ES-I3 (cell line): Measurements from ENCODE around the gene UQCRFS1.

ENCODE experiments used
- H3K36me3 ChIP-seq: 2 replicates; pipeline ENCODE4 v1.6.1; 2013; ENCODE audit warnings: mild to moderate bottlenecking, low read length, control low read depth, moderate library complexity; ENCODE audit not compliant: insufficient read depth
- H3K4me1 ChIP-seq: 2 replicates; pipeline ENCODE4 v1.6.1; 2013; ENCODE audit warnings: mild to moderate bottlenecking, control low read depth, low read length; ENCODE audit not compliant: insufficient read depth
- H3K9ac ChIP-seq: 2 replicates; pipeline ENCODE4 v1.6.1; 2013; ENCODE audit warnings: low read depth, mild to moderate bottlenecking, low read length, moderate library complexity
- H3K9me3 ChIP-seq: 2 replicates; pipeline ENCODE4 v1.6.1; 2013; ENCODE audit warnings: mild to moderate bottlenecking, low read length, moderate library complexity; ENCODE audit not compliant: control insufficient read depth, insufficient read depth

The UQCRFS1 gene

DNA sequence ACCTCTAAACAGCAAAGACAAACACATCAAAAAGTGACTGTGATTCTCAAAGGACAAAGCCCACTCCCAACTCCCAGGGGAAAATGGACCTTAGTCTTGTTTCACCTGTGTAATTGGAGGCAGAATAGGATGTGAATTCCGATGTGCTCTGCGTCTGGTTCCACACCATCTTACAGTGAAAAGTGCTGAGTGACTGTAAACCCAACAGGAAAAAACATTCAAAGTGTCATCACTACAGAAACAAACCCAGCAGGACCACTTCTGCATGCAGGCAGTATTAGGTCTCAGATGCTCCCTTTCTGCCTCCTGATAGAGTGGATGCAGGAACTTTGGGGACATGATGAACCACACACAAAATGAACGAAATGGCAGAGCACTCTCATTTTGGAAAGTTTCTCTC, 6.5 kb downstream of the UQCRFS1 start:
- Histone ChIP-seq H3K36me3 (peaks cover 12% of the 10 kb centered on the region; the same call in 1 of the 2 replicates), H3K9ac (no peak overlapping the region)

GRCh38 chr19:29202281-29202680, 10.7 kb downstream of the UQCRFS1 start:
- Histone ChIP-seq H3K36me3 (peaks cover 8% of the 10 kb centered on the region; the same call in 1 of the 2 replicates), H3K9me3 (no peaks in the 10 kb centered on the region), H3K9ac (no peak overlapping the region), H3K4me1 (no peaks in the 10 kb centered on the region)

More for the DNA sequence above, 6.5 kb downstream of the UQCRFS1 start:
- no peaks in the 10 kb centered on the region for H3K4me1 ChIP-seq
- H3K9me3 ChIP-seq = no peaks in the 10 kb centered on the region

DNA sequence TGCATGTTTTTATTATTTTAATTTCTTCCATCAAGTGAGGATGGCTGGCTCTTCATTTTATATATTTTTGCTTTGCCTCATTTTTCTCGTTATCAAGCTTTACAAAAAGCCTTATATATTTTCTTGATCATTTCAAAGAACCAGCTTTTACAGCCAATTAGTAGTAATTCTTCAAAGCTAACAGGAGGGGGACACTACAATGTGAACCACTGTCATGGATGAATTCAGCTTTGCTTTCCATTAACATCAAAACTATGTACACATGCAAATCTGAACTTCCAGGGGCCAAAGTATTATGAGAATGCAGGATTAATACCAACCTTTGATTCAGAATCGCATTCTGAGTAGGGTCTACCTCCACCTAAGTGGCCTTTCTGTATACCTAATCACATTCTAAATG, 11.1 kb downstream of the UQCRFS1 start:
- H3K4me1 ChIP-seq = no peaks in the 10 kb centered on the region
- H3K9me3 ChIP-seq = no peaks in the 10 kb centered on the region
- peaks cover 8% of the 10 kb centered on the region; the same call in 1 of the 2 replicates for H3K36me3 ChIP-seq
- H3K9ac ChIP-seq = no peak overlapping the region

DNA sequence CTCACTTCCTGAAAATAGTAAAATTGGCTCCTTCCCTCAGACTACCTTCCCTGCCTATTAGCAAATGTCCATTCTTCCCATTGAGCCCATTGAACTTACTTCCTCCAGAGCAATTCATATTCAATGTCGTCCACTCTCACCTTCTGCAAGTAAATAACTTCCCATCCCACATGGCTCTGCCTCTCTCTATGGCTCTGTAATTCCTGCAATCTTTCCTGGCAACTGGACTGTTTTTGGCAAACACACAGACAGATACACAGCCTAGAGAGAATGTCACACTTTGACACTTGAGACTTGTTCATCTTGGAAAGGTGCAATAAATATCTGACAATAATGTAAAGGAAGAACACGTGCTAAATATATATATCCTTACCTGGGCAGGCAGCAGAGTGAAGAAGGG, 18.3 kb downstream of the UQCRFS1 start:
- H3K36me3 ChIP-seq = no peaks in the 10 kb centered on the region
- no peaks in the 10 kb centered on the region for H3K9me3 ChIP-seq
- peaks cover 6% of the 10 kb centered on the region; the same call in 1 of the 2 replicates for H3K4me1 ChIP-seq
- no peak overlapping the region for H3K9ac ChIP-seq

GRCh38 chr19:29193155-29193554, 19.8 kb downstream of the UQCRFS1 start:
- peaks cover 6% of the 10 kb centered on the region; the same call in 1 of the 2 replicates for H3K4me1 ChIP-seq
- H3K9me3 ChIP-seq = no peaks in the 10 kb centered on the region
- no peak overlapping the region for H3K9ac ChIP-seq
- H3K36me3 ChIP-seq = no peaks in the 10 kb centered on the region

DNA sequence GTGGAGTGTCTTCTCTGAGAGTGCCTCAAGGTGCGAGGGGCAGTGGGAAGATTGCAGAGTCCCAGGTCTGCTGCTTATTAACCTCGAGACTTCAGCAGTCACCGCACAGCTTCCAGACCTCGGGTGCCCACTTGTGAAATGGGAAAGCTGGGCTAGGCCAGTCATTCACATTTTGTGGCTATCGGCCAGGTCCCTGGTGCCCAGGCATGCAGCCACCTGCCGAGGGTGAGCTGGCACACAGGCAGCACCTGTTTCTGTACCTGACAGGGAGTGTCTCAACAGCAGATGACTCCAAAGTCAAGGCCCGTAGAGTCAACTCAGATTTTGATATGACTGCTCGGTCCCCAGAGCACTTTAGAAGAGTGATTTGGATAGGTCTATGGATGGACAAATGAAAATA, 21.9 kb downstream of the UQCRFS1 start:
- H3K4me1 ChIP-seq = peaks cover 6% of the 10 kb centered on the region; the same call in 1 of the 2 replicates
- H3K9ac ChIP-seq = no peak overlapping the region
- H3K36me3 ChIP-seq = no peaks in the 10 kb centered on the region
- H3K9me3 ChIP-seq = no peaks in the 10 kb centered on the region

- Histone ChIP-seq H3K9me3 (no peaks in the 10 kb centered on the region), H3K36me3 (no peaks in the 10 kb centered on the region), H3K9ac (no peak overlapping the region), H3K4me1 (no peaks in the 10 kb centered on the region)
Observed at GRCh38 chr19:29189033-29189360, 24.0 kb downstream of the UQCRFS1 start.

- H3K4me1 ChIP-seq = no peaks in the 10 kb centered on the region
- no peaks in the 10 kb centered on the region for H3K36me3 ChIP-seq
- H3K9me3 ChIP-seq = no peaks in the 10 kb centered on the region
- H3K9ac ChIP-seq = no peak overlapping the region
Observed at GRCh38 chr19:29188289-29189032, 24.5 kb downstream of the UQCRFS1 start.

GRCh38 chr19:29187676-29188075, 25.3 kb downstream of the UQCRFS1 start:
- Histone ChIP-seq H3K4me1 (no peaks in the 10 kb centered on the region), H3K9me3 (no peaks in the 10 kb centered on the region), H3K36me3 (no peaks in the 10 kb centered on the region), H3K9ac (no peak overlapping the region)

DNA sequence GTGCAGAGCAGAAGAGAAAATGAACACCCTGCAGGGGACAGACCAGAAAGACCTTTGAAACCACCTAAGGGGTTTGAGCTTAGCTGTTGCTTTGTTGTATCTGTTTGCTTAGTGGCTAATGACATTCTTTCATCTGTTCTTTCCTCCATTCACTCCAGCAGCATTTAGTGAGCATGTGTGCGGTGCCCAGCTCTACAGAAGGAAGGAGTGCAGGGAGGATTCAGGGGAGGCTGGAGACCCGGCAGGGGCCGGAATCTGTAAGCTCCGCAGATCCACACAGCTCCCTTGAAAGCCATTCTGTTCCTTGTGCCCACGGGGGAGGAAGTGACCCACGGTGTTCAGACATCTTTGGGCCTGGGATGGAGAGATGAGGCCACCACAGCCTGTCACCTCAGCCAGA, 27.5 kb downstream of the UQCRFS1 start:
- Histone ChIP-seq H3K9ac (no peak overlapping the region), H3K4me1 (no peaks in the 10 kb centered on the region), H3K36me3 (no peaks in the 10 kb centered on the region), H3K9me3 (no peaks in the 10 kb centered on the region)

GRCh38 chr19:29176981-29177754, 35.8 kb downstream of the UQCRFS1 start:
- no peaks in the 10 kb centered on the region for H3K36me3 ChIP-seq
- no peaks in the 10 kb centered on the region for H3K4me1 ChIP-seq
- no peak overlapping the region for H3K9ac ChIP-seq
- no peaks in the 10 kb centered on the region for H3K9me3 ChIP-seq

- Histone ChIP-seq H3K36me3 (no peaks in the 10 kb centered on the region), H3K9ac (no peak overlapping the region), H3K4me1 (no peaks in the 10 kb centered on the region), H3K9me3 (no peaks in the 10 kb centered on the region)
Observed at GRCh38 chr19:29173896-29174295, 39.1 kb downstream of the UQCRFS1 start.

DNA sequence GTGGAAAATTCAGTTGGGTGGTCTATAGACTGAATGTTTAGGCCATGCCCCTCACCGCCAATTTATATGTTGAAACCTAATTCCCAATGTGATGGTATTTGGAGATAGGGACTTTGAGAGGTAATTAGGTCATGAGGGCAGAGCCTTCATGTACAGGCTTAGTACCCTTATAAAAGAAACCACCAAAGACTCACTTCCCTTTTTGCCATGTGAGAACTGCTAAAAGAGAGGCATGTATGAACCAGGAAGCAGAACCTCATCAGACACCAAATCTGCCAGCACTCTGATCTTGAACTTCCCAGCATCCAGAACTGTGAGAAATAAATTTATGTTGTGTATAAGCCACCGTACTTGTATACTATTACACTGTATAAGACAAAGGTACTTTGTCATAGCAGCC, 40.6 kb downstream of the UQCRFS1 start:
- Histone ChIP-seq H3K36me3 (no peaks in the 10 kb centered on the region), H3K9me3 (no peaks in the 10 kb centered on the region), H3K9ac (no peak overlapping the region), H3K4me1 (no peaks in the 10 kb centered on the region)

GRCh38 chr19:29171525-29171924, 41.4 kb downstream of the UQCRFS1 start:
- H3K36me3 ChIP-seq = no peaks in the 10 kb centered on the region
- H3K9me3 ChIP-seq = no peaks in the 10 kb centered on the region
- H3K4me1 ChIP-seq = no peaks in the 10 kb centered on the region

DNA sequence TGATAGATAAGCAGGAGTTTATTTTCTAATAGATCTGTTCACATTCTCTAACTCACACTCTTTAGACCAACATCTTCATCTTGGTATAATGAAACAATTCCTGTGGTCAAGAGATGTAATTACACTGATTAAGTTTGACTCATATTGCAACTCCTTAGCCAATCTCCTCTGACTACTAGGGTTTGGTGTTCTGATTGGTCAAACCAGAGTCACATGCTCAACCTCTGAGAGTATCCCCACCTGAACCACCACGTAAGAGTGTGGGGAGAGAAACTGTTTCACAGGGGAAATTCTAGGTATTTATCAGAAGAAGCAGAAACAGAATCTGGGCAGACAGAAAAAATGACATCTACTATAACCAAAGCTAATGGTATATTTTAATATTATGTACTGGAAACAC, 42.4 kb downstream of the UQCRFS1 start:
- H3K4me1 ChIP-seq = no peaks in the 10 kb centered on the region
- no peaks in the 10 kb centered on the region for H3K9me3 ChIP-seq
- no peak overlapping the region for H3K9ac ChIP-seq
- H3K36me3 ChIP-seq = no peaks in the 10 kb centered on the region

More at GRCh38 chr19:29171525-29171924, 41.4 kb downstream of the UQCRFS1 start:
- H3K9ac ChIP-seq = no peak overlapping the region
